Ovary (tissue), 3 donors: ENCODE data around the gene INSIG1.

Source experiments
- POLR2A ChIP-seq: fragments of 450-650 bp; IDR thresholded peaks from one replicate; pipeline ENCODE4 v1.6.1; 2017; ENCODE audit warnings: antibody characterized with exemption, mild to moderate bottlenecking, moderate library complexity
- TF ChIP-seq, protein P1 (sequence below), 3 donors: fragments of 450-650 bp in 2 of 3; fragments of 200-600 bp in 1 of 3; IDR thresholded peaks; one replicate each; pipeline versions ENCODE4 v1.5.1 to v1.8.0; 2016 to 2022; ENCODE audit warnings: antibody characterized with exemption in 3 of 3, mild to moderate bottlenecking in 1 of 3
- donor health status: DM: no; HTN: no; CAD: no.

DNA sequence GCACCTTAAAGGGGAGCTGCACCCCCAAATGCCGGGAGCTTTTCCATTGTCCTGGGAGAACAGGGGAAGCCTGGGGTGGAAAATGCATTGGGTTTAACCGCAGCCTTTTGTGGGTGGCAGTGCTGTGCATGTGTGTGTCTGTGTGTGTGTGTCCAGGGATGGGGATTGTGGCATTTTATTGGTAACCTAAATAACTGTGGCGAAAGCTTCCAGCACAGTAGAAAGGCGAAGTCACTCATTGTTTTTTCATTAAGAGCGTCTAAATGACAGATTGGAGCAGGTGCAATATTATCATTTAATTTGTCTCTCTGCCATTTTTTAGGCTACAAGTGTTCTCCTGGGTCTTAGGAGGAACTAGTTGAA is 55.1 kb downstream of the INSIG1 start:
- TF ChIP-seq, protein P1, sequence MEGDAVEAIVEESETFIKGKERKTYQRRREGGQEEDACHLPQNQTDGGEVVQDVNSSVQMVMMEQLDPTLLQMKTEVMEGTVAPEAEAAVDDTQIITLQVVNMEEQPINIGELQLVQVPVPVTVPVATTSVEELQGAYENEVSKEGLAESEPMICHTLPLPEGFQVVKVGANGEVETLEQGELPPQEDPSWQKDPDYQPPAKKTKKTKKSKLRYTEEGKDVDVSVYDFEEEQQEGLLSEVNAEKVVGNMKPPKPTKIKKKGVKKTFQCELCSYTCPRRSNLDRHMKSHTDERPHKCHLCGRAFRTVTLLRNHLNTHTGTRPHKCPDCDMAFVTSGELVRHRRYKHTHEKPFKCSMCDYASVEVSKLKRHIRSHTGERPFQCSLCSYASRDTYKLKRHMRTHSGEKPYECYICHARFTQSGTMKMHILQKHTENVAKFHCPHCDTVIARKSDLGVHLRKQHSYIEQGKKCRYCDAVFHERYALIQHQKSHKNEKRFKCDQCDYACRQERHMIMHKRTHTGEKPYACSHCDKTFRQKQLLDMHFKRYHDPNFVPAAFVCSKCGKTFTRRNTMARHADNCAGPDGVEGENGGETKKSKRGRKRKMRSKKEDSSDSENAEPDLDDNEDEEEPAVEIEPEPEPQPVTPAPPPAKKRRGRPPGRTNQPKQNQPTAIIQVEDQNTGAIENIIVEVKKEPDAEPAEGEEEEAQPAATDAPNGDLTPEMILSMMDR (IDR thresholded peaks at IDR 0.05), result no peak
- TF ChIP-seq POLR2A, result no peak
